Stimulated activated CD8-positive, alpha-beta memory T cell treated with anti-CD3 and anti-CD28 coated beads, Interleukin-7, amount 100 ng/mL, for 48 hours (primary cell): ENCODE results near the gene MTHFSD.

Experiments
- DNase-seq, 2 donors: peaks; one replicate each; pipeline ENCODE4 v3.0.0-alpha.2; 2020; ENCODE audit warnings: low read depth in 1 of 2; ENCODE audit errors: extremely low read depth in 1 of 2

MTHFSD gene

GRCh38 chr16:86584071-86584685 lies 29.1 kb upstream of the MTHFSD start:
- no peak for DNase-seq

GRCh38 chr16:86581458-86581857 lies 26.4 kb upstream of the MTHFSD start:
- DNase-seq, result no peak

GRCh38 chr16:86580791-86581170 lies 25.7 kb upstream of the MTHFSD start:
- no peak for DNase-seq

- no peak for DNase-seq
Observed at GRCh38 chr16:86580063-86580790, 25.2 kb upstream of the MTHFSD start.

- no peak for DNase-seq
Observed at GRCh38 chr16:86579268-86580062, 24.4 kb upstream of the MTHFSD start.

- DNase-seq, result no peak
Observed at GRCh38 chr16:86578611-86579267, 23.7 kb upstream of the MTHFSD start.

- no peak for DNase-seq
Observed at GRCh38 chr16:86578061-86578599, 23.1 kb upstream of the MTHFSD start, which contains the start of gene FOXL1. Gene FOXL1 (plus strand): TSS chr16:86578549. CDS start chr16:86578724, 175 bp downstream.

- no peak for DNase-seq
Observed at GRCh38 chr16:86577314-86577971, 22.4 kb upstream of the MTHFSD start.

GRCh38 chr16:86576591-86577313 lies 21.7 kb upstream of the MTHFSD start:
- DNase-seq, result no peak

- peak in 1 of 2 donors; percentile 18 for DNase-seq
Observed at GRCh38 chr16:86575754-86576557, 20.9 kb upstream of the MTHFSD start.

- no peak for DNase-seq
Observed at GRCh38 chr16:86575095-86575685, 20.2 kb upstream of the MTHFSD start.

- DNase-seq, result no peak
Observed at GRCh38 chr16:86574646-86575045, 19.6 kb upstream of the MTHFSD start.

GRCh38 chr16:86573646-86574508 lies 18.8 kb upstream of the MTHFSD start:
- DNase-seq, result no peak

- DNase-seq, result no peak
Observed at GRCh38 chr16:86573215-86573614, 18.2 kb upstream of the MTHFSD start.

- no peak for DNase-seq
Observed at GRCh38 chr16:86572606-86573005, 17.6 kb upstream of the MTHFSD start.

GRCh38 chr16:86572041-86572521 lies 17.0 kb upstream of the MTHFSD start:
- DNase-seq, result no peak

GRCh38 chr16:86571530-86571915 lies 16.5 kb upstream of the MTHFSD start:
- DNase-seq, result no peak
